CD4-positive, alpha-beta T cell treated with Interleukin-1 beta for 1 hour (primary cell): ENCODE measurements around the gene BAX.

Source experiments
- DNase-seq, 2 donors: peaks; one replicate each; pipeline ENCODE4 v3.0.0-alpha.2; 2020 to 2022

BAX gene

DNA sequence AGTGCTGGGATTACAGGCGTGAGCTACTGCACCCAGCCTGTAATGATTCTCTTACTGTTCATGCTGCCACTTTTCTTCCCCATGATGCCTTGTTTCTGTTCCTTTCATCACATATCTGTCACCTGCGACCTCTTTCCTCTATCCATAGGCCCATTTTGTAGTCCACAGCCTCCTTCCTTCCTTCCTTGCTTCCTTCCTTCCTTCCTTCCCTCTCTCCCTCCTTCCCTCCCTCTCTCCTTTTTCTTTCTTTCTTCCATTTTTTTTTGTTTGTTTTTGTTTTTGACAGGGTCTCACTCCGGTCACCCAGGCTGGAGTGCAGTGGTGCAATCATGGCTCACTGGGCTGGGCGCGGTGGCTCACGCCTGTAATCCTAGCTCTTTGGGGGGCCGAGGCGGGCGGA is 34.2 kb downstream of the BAX start:
- no peak for DNase-seq

DNA sequence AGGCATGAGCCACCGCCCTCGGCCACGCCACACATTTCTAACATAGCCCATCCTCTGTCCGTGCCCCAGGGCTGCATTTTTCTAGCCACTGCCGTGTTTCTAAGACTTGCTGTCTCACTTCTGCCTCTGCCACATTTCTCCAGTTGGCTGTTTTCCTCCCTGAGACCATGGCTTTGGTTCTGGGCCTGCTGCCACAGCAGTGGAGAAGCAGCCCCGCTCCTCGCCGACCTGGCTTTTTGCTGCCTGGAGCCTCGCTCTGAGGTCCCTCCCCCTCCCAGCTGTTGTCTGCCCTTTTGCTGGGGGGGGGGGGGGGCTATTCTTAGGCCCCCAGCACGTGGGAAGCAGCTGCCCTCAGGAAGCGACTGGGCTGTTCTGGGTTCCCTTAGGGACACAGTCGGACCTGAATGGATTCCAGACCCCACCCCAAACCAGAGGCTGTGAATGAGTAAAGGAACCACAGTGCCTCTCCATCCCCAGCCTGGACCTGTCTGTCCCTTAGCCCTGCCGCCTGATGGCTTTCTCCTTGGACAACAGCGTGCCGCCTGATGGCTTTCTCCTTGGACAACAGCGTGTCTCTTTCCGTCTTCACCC is 35.1 kb downstream of the BAX start:
- no peak for DNase-seq

DNA sequence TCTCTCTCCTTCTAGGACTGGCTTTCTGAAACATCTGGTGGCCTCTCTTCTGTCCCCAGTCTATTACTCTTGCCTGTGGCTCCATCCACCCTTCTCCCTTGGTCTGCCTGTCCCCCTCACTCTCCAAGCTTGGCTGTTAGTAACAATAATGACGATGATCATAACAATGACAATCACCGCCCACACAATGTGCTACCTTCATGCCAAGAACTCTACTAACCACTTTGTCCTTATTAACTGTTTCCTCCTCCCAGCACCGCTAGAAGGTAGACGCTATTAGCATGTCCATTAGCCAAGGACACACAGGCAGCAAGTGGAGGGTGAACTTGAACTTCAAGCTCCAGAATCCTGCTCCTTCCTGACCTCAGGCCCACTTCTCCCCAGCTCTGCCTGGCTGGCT is 35.7 kb downstream of the BAX start:
- DNase-seq = no peak

DNA sequence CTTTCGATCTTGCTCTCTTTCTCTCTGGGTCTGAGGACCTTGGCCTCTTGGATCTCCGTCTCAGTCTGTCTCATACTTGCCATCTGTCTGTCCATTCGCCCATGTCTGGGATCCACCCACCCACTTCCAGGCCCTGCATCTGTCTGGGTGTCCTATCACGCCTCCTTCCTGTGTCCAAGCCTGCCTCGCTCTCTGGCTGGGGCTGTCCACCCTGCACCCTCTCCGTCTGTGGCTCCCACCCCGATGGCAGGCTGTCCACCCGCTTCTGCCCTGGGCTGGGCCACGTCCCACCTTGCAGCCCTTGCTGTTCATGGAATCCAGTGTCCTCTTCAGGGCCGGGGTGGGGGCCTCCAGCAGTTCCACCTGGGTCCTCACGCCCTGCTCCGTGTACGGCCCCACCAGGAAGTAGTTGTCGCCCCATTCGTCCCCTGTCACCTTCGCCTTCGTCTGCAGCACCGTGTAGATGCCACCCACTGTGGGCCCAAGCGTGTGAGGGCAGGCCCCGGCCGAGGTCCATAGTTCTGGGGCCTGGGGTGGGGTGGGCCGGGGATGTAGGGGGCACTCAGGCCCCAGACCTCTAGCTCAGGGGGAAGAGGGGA is 36.4 kb downstream of the BAX start:
- no peak for DNase-seq

DNA sequence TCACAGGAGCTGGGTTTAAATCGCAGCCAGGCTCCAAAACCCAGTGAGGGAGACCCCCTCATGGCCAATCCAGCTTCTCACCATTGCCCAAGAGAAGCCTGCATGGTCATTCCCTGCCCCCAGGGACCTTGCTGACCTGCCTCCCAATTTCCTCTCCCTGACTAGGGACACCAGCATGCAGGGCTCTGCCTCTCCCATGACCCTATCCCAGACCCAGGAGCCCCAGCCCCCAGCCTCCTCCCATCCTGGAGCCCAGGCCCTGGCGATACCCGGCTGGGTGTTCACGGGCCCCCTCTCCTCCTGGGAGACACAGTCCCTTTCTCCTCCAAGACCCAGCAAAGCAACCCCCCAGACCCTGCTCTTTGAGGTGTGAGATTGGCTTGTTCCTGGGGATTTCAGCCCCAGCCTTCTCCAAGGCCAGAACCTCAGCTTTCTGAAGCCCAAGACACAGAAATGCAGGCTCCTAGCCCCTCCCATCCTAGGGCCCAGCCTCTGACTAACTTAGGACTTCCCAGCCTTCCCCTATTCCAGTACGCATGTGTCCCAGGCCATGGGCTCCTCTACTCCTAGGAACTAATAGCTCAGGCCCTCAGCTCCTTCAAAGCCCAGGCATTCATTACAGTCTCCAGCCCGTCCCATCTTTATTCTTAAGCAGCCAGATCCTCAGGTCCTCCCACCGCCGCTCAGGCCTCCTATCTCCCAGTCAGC is 37.4 kb downstream of the BAX start:
- peak in 1 of 2 donors; percentile 42 for DNase-seq

DNA sequence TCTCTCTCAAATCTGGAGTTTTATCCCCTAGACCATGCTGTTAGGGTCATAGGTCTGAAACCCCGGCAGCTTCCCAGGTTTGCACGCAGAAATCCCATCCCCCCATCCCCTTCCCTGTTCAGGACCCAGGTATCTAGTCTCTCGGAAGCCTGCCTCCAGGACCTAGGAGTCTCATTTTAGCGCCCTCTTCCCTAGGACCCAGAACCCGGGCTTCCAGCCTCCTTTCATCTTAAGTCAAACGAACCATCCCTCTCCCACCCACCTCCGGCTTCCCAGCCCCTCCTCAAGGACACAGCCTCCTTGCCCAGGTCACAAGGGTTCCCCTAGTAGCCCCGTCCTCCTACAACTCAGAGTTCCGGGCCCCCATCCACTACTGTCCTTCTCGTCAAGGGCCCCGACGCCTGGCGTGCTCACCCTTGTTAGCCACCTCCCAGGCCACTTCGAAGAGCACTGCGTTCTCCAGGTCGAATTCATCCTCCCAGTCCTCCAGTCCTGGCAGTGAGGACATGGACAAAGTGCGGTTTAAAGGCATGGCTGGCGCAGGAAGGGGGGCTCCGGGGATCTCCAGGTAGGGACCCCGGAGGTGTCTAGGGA is 38.0 kb downstream of the BAX start:
- no peak for DNase-seq

DNA sequence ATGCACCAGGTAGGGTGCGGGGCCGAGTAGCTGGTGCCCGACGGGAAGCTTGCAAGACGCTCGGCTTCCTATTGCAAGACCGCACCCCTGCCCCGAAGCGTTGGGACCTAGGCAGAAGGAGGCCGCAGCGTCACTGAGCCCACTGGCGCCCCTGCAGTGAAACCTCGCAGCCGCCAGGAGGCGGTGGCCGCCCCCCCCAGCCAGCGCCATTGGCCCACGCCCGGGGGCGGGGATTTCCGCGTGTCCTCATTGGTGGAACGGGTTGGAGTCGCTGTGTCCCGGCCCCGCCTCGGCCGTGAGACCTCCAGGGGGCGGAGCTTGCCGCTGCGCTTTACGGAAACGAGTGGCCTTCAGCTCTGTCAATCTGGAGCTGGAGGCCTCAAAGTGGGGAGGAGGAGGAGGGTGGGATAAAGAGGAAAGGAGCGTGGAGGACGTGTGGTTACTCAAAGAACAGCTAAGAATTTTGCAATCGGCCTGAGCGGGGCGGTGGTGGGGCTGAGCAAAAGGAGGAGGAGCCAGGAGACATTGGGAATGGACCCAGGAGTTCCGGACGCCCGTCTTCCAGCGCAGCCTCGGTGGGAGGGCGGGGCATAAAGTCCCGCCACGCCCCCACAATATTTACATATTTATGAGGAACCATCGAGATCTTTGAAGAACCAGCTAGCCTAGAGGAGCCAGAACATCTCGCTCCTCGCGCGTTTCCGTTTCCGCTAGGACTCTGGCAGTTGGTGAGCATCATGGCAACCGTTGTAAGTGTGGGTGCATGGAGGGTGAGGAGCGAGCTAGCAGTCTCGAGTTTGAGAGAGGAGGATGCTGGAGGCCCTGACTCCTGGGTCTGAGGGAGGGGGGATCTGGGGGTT is 38.7 kb downstream of the BAX start, which contains the start of the genes GYS1 and RUVBL2:
Gene GYS1 (minus strand): TSS at position 135 of the 860 bp plus-strand sequence. CDS start 197 bp downstream, outside the sequence.
Gene RUVBL2 (plus strand): TSS at position 713 of the 860 bp plus-strand sequence. CDS start 25 bp downstream, at position 738.
- peak; percentile 100 for DNase-seq

DNA sequence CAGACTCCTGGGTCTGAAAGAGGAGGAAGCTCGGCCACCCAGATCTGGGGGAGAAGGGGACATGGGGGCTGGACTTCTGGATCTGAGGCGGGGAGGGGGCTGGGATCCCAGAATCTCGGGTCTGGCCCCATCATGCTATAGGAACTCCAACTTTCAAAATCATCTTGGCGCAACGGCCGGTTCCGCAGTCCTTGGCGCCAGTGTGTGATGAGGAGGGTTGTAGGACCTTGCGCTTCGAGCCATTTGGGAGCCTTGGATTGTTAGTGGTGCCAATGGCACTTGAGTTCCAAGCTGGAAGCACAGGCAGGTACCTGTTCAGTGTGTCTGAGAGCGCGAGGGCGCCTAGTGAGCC is 39.3 kb downstream of the BAX start:
- no peak for DNase-seq

DNA sequence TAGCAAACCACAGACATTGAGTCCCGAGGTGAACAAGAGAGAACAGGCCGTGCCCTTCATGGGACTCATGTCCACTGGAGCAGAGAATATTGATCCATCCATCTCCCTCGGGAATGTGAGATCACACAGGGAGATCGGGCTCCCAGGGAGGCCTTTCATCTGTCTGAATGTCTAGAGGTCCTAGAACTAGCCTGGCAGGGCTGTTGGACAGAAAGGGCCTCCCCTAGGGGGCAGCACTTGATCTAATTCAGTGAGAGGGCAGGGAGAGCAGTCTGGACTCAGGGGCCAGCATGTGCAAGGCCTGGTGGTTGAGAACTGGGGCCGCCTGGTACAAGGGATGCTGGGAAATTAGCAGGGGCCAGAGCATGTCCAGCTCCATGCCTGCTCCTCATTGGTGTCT is 43.3 kb downstream of the BAX start:
- peak; percentile 38 to 51 for DNase-seq

DNA sequence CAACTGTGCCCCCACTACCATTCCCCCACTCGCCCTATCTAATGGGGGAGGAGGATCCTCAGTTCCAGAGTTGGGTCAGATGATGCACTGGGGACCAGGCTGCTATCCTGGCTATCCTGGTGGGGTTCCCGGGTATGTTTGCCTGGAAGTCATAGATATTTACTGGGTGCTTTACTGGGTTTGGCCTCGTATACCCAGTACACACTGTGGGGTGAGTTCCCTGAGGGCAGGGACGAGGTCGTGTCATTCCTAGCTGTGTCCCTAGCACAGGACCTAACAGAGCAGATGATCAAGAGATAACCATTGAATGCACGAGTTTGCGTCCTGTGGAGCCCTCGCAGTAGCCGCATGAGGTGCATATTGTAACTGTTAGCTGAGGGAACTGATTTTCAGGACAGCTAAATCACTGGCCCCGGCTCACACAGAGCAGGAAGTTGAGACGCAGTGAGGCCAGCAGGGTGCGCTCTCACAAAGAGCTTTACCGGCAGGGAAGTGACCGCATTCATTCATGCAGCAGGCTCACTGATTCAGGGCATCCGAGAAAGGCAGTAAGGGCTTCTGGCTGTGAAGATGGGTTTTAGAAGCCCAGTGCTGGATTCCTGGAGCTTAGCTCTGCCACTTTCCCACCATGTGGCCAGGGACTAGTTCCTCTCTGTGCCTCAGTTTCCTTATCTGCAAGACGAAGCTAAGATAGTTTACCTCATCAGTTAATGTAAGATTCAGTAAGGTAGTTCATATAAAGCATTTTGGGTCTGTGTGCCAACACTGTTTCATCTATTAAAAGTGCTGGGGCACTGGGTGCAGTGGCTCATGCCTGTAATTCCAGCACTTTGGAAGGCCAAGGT is 45.0 kb downstream of the BAX start:
- DNase-seq = peak; percentile 63 to 77

DNA sequence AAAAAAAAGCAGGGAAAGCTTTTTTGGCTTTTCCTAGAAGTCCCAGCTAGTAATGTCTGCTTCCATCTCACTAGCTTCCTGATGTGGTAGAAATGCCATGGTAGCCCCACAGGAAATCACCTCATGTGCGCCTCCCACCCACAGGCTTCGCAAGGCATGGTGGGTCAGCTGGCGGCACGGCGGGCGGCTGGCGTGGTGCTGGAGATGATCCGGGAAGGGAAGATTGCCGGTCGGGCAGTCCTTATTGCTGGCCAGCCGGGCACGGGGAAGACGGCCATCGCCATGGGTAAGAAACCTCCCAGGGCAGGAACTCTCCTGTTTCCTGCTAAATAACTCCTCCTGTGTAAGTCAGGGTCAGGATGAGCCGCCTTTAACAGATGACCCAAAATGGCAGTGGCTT is 49.5 kb downstream of the BAX start:
- no peak for DNase-seq

DNA sequence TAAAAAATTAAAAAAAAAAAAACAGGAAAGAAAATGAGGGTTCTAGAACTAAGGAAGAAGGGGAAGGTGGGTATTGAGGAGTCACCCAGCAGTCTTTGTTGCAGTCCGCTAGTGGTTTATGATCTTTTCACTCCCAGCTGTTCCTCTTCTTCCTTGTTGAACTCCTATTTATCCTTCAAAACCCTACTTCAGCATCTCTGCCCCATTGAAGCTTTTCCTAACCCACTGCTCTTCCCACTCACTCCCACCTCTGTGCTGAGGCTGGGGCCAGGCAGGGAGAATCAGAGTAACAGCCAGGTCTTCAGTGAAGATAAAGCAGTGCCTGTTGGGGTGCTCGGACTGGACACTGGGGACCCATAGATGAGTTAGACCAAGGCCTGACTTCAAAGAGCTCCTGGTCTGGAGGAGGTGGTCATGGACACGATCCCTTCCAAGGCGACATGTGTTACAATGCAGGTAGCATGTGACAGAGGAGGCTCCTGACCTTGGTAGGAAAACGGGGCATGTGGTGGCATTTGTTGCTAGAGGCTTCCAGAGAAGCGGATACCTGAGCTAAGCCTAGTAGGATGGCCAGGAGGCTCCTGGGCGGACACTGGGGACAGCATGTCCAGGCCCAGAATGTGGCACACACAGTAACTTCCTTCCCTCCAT is 50.4 kb downstream of the BAX start:
- no peak for DNase-seq

DNA sequence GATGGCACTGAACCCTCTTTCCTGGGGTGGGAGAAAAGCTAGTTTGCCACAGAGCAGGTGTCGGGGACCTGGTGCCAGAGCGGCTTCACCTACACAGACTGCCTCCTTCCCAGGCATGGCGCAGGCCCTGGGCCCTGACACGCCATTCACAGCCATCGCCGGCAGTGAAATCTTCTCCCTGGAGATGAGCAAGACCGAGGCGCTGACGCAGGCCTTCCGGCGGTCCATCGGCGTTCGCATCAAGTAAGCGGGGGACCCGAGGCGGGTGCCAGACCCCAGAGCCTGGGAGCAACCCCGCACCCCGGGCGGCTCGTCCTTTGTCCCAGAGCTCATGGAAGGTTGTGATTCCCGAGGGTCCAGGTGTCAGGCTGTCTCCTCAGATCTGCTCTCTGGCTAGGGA is 52.2 kb downstream of the BAX start:
- no peak for DNase-seq

DNA sequence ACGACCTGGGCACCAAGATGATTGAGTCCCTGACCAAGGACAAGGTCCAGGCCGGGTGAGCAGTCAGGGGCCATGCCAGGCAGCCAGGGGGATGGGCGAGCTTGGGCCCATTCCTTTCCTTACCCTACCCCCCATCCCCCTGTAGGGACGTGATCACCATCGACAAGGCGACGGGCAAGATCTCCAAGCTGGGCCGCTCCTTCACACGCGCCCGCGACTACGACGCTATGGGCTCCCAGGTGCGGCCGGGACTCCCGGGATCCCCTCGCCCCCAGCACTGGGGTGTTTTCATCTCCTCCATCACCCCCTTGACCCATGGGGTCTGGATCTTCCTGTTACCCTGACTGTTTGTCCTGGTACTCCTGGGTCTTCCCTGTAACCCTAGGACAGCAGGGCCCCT is 55.2 kb downstream of the BAX start:
- DNase-seq = no peak

DNA sequence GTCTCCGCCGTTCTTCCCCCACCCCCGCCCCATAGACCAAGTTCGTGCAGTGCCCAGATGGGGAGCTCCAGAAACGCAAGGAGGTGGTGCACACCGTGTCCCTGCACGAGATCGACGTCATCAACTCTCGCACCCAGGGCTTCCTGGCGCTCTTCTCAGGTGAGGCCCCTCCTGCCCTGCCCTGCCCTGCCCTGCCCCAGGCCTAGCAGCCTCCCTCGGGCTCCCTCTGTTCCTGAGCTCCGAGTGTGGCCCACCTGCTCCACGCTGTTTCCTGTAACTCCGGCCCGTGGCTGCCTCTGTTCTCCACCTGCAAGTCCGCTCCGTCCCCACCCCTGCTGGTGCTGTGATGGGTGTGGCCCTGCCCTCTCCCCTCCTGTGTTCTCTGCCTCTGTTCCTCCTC is 55.8 kb downstream of the BAX start:
- no peak for DNase-seq

DNA sequence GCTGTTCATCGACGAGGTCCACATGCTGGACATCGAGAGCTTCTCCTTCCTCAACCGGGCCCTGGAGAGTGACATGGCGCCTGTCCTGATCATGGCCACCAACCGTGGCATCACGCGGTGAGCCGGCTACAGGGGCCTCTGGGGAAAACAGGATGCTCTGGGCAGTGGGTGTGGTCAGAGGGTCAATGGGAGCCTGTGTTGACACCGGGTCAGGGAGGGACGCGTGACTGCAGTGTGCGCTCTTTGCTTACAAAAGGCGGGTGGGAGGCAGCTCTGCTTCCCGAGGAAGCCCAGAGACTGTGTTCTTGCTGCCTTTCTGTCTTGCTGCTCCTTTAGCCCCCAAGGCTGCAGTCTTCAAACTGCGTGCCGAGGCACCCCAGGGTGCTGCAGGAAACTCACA is 56.5 kb downstream of the BAX start:
- no peak for DNase-seq
